CD4-positive, alpha-beta T cell treated with Interleukin-4 for 4 hours (primary cell): ENCODE measurements around the gene DIO3.
"Not testable (repeated sequence)": the region's sequence is repeated elsewhere in the genome, so short reads cannot be mapped to it uniquely, and the experiment has no call there.

ENCODE experiments used
- DNase-seq: peaks from one replicate; pipeline ENCODE4 v3.0.0-alpha.2; 2020

Gene DIO3

DNA sequence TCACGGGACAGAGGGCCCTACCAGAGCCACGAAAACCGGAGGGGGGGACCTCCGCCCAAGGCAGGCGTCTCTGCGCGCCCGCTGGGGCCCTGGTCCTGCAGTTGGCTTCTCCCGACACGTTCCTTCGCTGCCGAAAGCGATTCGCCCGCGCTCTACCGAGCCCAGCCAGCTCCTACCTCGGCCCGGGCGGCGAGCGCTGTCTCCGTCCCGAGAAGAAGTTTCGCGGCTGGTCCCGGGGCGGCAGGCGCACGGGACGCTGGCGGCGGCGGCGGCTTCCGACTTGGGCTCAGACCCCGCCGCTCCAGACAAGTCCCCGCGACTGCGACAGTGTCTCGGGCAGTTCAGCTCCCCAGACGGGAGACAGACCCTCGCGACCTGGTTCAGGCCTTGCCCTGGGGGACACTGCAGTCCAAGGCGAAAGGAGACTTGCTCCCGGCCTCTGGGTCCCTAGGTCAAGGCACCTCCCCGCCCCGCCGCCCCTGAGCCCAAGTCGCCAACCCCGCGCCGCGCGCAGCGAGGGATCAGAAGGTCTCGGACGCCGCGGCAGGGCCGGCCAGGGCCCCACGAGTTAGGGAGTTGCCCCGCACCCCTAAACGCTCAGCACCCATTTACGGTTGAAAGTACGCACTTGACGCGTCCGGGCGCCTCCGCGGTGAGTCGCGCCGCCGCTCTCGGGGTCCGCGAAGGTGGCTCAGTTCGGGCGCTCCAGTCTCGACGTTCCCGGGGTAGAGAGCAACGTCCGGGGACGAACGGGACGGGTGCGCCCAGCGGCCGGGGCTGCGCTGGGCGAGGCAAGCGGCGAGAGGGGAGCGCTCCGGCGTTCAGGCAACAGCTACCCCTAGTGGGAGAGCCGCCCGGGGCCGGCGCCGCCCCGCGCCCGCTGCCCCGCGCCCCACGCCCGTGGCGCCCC is 1.4 kb upstream of the DIO3 start:
- DNase-seq = no peak

- no peak for DNase-seq
Measured at GRCh38 chr14:101560534-101561113, 671 bp upstream of the DIO3 start.

DNA sequence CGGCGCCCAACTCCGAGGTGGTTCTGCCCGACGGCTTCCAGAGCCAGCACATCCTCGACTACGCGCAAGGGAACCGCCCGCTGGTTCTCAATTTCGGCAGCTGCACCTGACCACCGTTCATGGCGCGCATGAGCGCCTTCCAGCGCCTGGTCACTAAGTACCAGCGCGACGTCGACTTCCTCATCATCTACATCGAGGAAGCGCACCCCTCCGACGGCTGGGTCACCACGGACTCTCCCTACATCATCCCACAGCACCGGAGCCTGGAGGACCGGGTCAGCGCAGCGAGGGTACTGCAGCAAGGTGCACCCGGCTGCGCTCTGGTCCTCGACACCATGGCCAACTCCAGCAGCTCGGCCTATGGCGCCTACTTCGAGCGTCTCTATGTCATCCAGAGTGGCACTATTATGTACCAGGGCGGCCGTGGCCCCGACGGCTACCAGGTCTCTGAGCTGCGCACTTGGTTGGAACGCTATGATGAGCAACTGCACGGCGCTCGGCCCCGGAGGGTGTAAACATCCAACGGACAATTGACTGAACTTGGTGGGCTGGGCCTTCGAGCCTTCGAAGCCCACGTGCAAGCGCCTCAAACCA is 699 bp downstream of the DIO3 start:
- no peak for DNase-seq

DNA sequence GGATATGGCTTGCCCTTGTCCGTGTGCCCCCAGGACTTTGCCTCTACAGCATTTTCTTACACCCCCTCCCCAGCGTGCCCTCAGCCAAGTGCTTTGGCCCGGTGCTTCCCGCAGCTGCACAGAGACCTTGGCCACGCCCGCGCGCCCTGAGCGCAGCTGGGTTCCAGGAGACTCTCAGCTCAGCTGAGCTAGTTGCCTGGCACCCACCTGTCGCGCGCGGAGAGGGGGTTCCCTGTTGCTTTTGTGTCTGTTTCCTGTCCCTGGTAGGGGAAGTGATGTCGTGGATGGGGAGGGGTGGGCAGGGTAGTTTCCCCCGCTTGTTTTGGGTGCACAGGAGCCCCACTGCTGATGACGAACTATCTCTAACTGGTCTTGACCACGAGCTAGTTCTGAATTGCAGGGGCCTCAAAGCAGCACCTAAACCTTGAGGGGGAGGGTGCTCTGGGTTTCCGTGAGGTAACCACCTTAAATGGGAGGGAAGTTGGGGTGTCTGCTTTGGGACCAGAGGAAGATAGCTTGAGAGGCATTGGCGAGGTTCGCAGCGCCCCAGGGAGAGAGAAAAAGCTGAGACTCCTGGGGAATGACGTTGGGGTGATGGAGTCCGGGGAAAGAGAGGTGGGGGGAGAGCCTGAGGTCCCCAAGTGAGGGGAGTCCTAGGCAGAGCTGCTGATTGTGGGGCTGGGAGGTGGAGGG is 1.5 kb downstream of the DIO3 start:
- DNase-seq = no peak

GRCh38 chr14:101563352-101563653 is 2.0 kb downstream of the DIO3 start:
- DNase-seq = no peak

DNA sequence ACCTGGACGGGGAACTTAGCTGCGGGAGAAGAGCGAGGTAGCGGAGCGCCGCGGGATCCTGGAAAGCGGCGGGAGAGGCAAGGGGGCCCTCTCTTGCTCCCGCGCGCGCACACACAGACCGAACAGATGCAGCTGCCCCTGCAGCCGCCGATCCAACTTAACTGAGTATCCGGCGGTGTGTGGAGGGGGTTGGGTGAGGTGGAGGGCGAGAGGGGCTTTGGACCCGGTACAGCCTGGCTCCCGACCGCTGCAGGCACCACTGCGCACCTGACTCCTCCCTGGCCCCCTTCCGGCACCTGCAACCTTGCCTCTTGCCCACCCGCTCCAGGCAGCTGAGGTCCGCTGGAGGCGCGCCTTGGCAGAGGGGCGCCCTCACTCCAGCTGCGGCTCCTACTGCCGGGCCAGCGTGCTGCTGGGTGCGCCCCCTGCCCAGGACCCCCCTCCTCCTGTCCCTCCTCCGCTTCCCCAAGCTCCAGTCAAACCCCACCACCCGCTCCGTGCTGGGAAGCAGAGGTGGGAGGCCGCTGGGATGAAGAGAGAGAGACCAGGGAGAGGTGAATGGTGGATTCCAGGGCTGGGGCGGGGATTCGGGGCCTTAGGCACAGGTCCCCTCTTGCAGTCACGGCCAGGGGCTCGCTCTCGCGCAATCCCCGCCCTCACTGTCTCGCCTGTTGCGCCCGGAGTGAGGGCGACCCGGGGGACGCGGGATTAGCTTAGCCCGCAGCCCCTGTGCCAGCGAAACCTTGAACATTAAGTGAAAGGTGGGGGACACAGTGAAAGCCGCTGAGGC is 2.6 kb downstream of the DIO3 start:
- DNase-seq = no peak

- no peak for DNase-seq
Measured at GRCh38 chr14:101564444-101564776, 3.1 kb downstream of the DIO3 start.

DNA sequence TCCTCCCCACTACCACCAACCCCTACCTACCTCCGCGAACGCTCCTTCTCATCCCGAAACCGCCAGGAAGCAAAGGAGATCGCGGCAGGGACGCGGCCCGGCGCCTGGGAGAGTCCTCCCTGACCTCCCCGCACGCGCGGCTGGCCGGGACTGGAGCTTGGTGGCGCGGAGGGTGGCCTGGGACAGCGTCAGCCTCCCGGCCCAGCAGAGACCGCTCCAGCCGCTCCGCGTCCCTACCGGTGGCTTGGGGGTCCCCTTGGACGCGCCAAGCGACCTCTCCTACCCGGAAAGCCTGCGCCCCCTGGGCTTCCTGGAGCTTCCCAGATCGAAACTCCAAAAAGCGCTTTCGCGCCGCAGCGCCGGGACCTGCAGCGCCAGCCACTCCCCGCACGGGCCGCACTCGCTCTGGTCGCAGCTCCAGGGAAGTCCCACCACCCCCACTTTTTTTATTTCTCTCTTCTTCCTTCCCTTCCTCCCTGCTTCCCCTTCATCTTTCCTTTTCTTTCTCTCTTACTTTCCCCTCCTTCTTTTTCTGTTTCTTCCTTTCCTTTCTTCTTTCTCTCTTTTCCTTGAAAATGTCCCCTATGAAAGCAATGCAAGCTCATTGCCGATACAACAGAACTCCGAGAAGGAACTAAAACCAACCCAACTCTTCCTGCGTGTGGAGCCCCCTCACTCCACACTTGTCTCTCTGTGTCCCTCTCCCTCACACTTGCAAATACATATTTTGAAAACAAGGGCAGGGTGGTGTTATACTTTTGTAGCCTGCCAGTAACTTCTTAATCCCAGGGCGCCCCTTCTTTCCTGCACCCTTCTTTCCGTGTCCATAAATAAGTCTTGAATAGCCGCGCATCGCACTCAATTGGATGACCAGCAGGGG is 3.8 kb downstream of the DIO3 start:
- no peak for DNase-seq

GRCh38 chr14:101567252-101567651 is 6.0 kb downstream of the DIO3 start:
- DNase-seq = no peak

GRCh38 chr14:101571004-101571403 is 9.7 kb downstream of the DIO3 start:
- no peak for DNase-seq

DNA sequence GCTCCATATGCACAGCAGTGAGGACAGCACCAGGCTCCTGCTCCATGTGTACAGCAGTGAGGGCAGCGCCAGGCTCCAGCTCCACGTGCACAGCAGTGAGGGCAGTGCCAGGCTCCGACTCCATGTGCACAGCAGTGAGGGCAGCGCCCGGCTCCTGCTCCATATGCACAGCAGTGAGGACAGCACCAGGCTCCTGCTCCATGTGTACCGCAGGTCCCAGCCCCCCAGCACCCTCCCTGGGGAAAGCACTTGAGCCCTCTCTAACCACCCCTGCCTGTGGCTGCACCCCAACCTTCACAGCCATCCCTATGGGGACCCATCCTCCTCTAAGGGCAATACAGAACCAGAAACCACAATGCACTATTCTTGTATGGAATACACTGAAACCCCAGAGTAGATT is 11.2 kb downstream of the DIO3 start:
- DNase-seq = not testable (repeated sequence)

- no peak for DNase-seq
Measured at GRCh38 chr14:101573289-101573688, 12.0 kb downstream of the DIO3 start.

- no peak for DNase-seq
Measured at GRCh38 chr14:101575581-101575980, 14.3 kb downstream of the DIO3 start.

DNA sequence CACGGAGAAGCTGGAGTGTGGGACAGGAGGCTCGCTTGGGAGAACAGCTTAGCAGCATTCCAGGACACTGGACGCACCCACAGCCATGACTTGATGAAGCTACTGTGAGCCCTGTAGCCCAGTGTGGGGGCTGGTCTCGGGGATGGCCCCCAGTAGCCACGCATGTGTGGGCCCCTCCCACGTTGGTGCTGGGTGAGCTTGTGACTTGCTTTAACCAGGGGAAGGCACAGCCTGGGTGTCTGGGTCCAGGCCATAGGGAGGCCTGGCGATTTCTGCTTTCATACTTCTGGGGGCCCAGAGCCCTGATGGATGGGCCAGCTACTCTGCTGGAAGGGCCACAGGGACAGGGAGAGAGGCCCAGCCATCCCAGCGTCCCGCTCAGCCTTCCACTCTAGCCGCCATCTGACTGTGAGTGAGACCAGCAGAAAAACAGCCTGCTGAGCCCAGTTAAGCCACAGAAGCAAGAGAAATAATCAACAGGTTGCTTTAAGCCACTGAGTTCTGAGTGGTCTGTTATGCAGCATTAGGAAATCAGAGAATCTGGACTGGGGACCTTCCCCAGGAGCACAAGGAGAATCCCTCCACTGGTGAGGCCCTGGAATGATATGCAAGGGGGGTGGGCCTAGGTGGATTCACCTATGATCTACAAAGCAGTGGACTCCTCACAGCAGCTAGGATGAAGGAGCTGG is 16.1 kb downstream of the DIO3 start:
- no peak for DNase-seq

GRCh38 chr14:101578489-101578888 is 17.2 kb downstream of the DIO3 start:
- no peak for DNase-seq

DNA sequence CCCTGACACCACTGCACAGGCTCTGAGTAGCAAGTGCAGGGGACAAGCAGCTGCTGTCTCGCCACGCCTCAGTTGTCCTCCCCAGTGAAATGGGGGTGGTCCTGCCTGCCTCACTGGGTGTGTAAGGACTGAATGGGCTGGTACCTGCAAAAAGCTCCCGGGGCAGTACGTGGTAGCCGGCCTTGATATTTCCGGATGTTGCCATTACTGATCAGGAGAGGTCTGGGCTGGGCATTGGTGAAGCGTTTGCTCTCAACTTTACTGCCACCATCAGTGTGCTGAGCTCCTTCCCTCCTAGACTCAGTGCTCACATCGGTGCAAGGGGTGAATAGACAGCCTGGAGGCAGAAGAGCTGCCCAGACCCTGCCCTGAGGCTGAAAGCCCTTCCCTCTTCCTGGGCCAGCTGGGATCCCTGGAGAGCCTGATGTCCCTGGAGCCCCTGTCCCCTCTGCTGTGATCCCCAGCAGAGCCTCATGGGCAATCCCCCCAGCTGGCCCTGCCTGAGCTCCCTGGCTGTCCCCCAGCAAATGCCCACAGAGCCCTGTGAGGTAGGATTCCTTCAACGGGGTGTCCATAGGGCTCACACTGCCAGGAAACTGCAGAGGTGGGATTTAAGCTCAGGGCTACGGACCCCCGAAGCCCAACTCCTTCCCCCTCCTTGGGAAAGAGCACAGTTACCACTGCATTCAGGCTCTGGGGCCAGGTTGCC is 18.2 kb downstream of the DIO3 start:
- no peak for DNase-seq

DNA sequence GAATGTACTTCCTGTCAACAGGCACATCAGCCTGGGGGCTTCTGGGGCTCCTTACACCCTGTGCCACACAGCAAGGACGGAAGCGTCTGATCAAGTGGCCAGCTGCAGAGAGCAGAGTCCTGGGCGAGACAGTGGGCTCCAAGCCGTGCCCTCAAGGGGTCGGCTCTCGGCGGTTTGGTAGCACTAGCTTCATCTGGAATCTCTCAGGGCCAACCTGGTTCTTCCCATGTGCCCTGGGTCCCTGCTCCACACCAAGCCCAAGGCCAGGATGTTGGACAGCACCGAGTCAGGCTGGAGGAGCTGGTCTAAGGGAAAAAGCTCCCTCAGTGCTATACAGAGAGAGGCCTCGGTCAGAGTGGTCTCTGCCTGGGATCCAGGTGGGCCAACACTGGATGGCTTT is 20.5 kb downstream of the DIO3 start:
- DNase-seq = no peak

GRCh38 chr14:101582294-101582693 is 21.0 kb downstream of the DIO3 start:
- DNase-seq = no peak

GRCh38 chr14:101583006-101583714 is 21.9 kb downstream of the DIO3 start:
- no peak for DNase-seq

GRCh38 chr14:101583715-101584054 is 22.4 kb downstream of the DIO3 start:
- DNase-seq = no peak
